Gastroesophageal sphincter (tissue), 4 donors: Measurements from ENCODE around the gene TMTC1. TPM values are rescaled to one million over a fixed set of nuclear protein-coding genes. Genes with fewer than 3 reads are reported as not detected.

Source experiments
- ATAC-seq: fragments of 150-250 bp; one replicate; pipeline ENCODE4 v1.9.1; 2016; ENCODE audit warnings: mild to moderate bottlenecking, moderate library complexity
- H3K27ac ChIP-seq, 4 donors: fragments of 200-600 bp; sonication (generic) in 3 of 4; 1 replicate in 3 of 4; 2 replicates in 1 of 4; pipeline ENCODE4 v1.5.1; 2016 to 2019
- H3K27me3 ChIP-seq: fragments of 200-600 bp; sonication (generic); one replicate; pipeline ENCODE4 v1.5.1; 2019
- H3K36me3 ChIP-seq, 2 donors: fragments of 200-600 bp; sonication (generic); one replicate each; pipeline ENCODE4 v1.5.1; 2019; ENCODE audit warnings: control low read depth in 1 of 2
- H3K4me1 ChIP-seq, 3 donors: fragments of 200-600 bp; sonication (generic); 1 replicate in 2 of 3; 2 replicates in 1 of 3; pipeline ENCODE4 v1.5.1; 2016 to 2019; ENCODE audit warnings: control low read depth in 2 of 3
- H3K4me3 ChIP-seq, 2 donors: fragments of 200-600 bp; sonication (generic); one replicate each; pipeline ENCODE4 v1.5.1; 2019; ENCODE audit warnings: mild to moderate bottlenecking in 1 of 2, moderate library complexity in 1 of 2
- H3K9me3 ChIP-seq, 3 donors: fragments of 200-600 bp; sonication (generic); one replicate each; pipeline ENCODE4 v1.5.1; 2017 to 2019; ENCODE audit warnings: control low read depth in 2 of 3
- EP300 ChIP-seq: sonication (generic); formaldehyde crosslinking; IDR thresholded peaks from one replicate; pipeline ENCODE4 v1.6.1; 2017; ENCODE audit warnings: antibody characterized with exemption, mild to moderate bottlenecking
- POLR2A ChIP-seq, 2 donors: fragments of 450-650 bp; IDR thresholded peaks; one replicate each; pipeline ENCODE4 v1.6.1; 2017; ENCODE audit warnings: antibody characterized with exemption in 2 of 2, mild to moderate bottlenecking in 2 of 2, moderate library complexity in 1 of 2
- POLR2AphosphoS5 ChIP-seq: sonication (generic); formaldehyde crosslinking; IDR thresholded peaks from one replicate; pipeline ENCODE4 v1.6.1; 2017; ENCODE audit warnings: antibody characterized with exemption
- WGBS, 2 donors: methylation state at CpG; one replicate each; pipeline ENCODE4 v1.1.5; 2018; ENCODE audit warnings: low coverage in 1 of 2; 5-methylcytosine and 5-hydroxymethylcytosine counted together
- total RNA-seq, 4 donors: library from RNA; depleted of rRNA; stranded (reverse); fragments of >200 nt; gene quantifications; one replicate each; pipeline ENCODE4 v1.1.0, GENCODE V29; 2016
- TF ChIP-seq, protein P1 (sequence below), 4 experiments: fragments of 200-600 bp in 2 of 4; fragments of 450-650 bp in 2 of 4; sonication (generic) in 1 of 4; IDR thresholded peaks; one replicate each; pipeline ENCODE4 v1.5.1; 2017 to 2019; ENCODE audit warnings: antibody characterized with exemption in 4 of 4, mild to moderate bottlenecking in 2 of 4, moderate library complexity in 2 of 4

Gene TMTC1
- total RNA-seq, 4 donors from 2014 or later, result 94.0 to 190 (median 117) TPM

DNA sequence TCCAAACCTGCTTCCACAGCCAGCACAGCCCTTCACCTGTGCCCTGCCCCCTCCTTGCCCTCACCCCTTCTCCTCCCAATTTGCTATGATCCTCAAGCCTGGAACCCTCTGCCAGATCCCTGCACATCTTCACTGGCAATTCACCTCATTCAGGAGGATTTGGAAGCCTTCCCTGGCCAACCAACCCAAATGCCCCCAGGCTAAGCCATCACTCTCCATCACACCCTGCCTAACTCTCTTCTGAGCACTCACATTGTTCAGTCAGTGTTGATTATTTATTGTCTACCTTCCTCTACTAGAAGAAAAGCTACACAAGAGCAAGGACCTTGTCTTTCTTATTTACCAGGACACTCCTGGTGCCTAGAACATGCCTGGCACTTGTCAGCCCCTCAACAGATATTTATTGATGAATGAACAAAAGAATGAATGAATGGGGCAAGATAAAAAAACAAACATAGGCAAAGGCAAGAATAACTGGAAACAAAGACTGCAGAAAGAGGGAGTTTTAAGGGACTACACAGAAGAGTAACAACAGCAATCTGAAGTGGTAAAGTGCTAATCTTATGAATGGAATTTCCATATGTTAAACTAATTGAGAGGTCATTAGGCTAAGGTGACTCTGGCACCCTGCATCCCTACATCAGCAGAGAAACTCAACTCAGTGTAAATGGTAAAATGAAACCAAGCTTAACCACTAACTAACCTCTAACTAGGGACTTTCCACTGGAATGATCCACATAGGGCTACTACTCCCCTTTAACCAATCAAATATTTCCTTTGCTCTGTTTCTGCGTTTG lies 33.4 kb downstream of the TMTC1 start:
- 70 to 75% methylated on average over 1 of the region's 1 CpG for WGBS, 2 donors
- H3K4me3 ChIP-seq, result no peak overlapping the region
- H3K9me3 ChIP-seq, result no peaks in the 10 kb centered on the region
- H3K27ac ChIP-seq, result no peak overlapping the region
- ATAC-seq, result no peak
- H3K36me3 ChIP-seq, result peaks cover 0 to 63% of the 10 kb centered on the region in 2 donors
- no peaks in the 10 kb centered on the region for H3K27me3 ChIP-seq
- no peak for TF ChIP-seq EP300
- TF ChIP-seq, protein P1, sequence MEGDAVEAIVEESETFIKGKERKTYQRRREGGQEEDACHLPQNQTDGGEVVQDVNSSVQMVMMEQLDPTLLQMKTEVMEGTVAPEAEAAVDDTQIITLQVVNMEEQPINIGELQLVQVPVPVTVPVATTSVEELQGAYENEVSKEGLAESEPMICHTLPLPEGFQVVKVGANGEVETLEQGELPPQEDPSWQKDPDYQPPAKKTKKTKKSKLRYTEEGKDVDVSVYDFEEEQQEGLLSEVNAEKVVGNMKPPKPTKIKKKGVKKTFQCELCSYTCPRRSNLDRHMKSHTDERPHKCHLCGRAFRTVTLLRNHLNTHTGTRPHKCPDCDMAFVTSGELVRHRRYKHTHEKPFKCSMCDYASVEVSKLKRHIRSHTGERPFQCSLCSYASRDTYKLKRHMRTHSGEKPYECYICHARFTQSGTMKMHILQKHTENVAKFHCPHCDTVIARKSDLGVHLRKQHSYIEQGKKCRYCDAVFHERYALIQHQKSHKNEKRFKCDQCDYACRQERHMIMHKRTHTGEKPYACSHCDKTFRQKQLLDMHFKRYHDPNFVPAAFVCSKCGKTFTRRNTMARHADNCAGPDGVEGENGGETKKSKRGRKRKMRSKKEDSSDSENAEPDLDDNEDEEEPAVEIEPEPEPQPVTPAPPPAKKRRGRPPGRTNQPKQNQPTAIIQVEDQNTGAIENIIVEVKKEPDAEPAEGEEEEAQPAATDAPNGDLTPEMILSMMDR (IDR thresholded peaks at IDR 0.05), result no peak
- H3K4me1 ChIP-seq, result no peaks in the 10 kb centered on the region

GRCh38 chr12:29744365-29744764 lies 39.4 kb downstream of the TMTC1 start:
- H3K9me3 ChIP-seq, result no peaks in the 10 kb centered on the region
- H3K4me3 ChIP-seq, result no peak overlapping the region
- peaks cover 3 to 17% (median 12%) of the 10 kb centered on the region in 3 donors for H3K4me1 ChIP-seq
- H3K36me3 ChIP-seq, result peaks cover 0 to 18% of the 10 kb centered on the region in 2 donors
- ATAC-seq, result no peak
- peak overlapping the region in 1 of 4 donors; percentile 21 for H3K27ac ChIP-seq
- WGBS, 2 donors, result 0 to 5% methylated on average over 1 of the region's 1 CpG
- no peak for TF ChIP-seq POLR2A (IDR thresholded peaks at IDR 0.05)
- TF ChIP-seq POLR2AphosphoS5, result no peak
- no peak for TF ChIP-seq EP300
- TF ChIP-seq, protein P1 (IDR thresholded peaks at IDR 0.05), result no peak
- no peaks in the 10 kb centered on the region for H3K27me3 ChIP-seq

GRCh38 chr12:29743801-29744200 lies 39.9 kb downstream of the TMTC1 start:
- Histone ChIP-seq H3K27me3 (no peaks in the 10 kb centered on the region), H3K4me1 (peaks cover 3 to 19% (median 12%) of the 10 kb centered on the region in 3 donors), H3K9me3 (no peaks in the 10 kb centered on the region), H3K4me3 (no peak overlapping the region), H3K36me3 (peaks cover 0 to 15% of the 10 kb centered on the region in 2 donors), H3K27ac (peak overlapping the region in 2 of 4 donors; percentile 21)
- no peak for ATAC-seq
- TF ChIP-seq, protein P1 (IDR thresholded peaks at IDR 0.05), result no peak
- TF ChIP-seq POLR2A (IDR thresholded peaks at IDR 0.05) (no peak), EP300 (no peak), POLR2AphosphoS5 (no peak)
- 76 to 78% methylated on average over 3 of the region's 3 CpGs for WGBS, 2 donors

DNA sequence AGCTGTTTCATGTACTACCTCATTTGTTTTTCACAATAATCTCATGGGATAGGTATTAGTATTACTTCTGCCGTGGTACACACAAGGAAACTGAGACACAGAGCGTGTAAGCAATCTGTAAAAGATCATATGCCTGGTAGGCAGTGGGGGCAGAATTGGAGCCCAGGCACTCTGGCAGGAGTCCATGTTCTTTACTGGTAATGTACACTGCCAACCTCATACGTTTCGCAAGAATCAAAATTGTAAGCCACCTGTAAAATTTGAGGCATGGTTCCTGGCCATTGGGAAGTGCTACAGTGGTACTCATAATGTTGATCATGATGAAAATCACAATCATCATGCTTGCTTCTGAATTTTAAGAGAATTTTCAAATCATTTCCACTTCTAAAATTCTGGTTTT lies 40.7 kb downstream of the TMTC1 start:
- H3K4me3 ChIP-seq, result no peak overlapping the region
- H3K4me1 ChIP-seq, result peaks cover 3 to 21% (median 17%) of the 10 kb centered on the region in 3 donors
- 92 to 96% methylated on average over 4 of the region's 4 CpGs for WGBS, 2 donors
- H3K36me3 ChIP-seq, result peaks cover 0 to 7% of the 10 kb centered on the region in 2 donors
- H3K27me3 ChIP-seq, result no peaks in the 10 kb centered on the region
- no peaks in the 10 kb centered on the region for H3K9me3 ChIP-seq
- no peak for ATAC-seq
- TF ChIP-seq EP300, result no peak
- no peak for TF ChIP-seq POLR2AphosphoS5
- peak overlapping the region in 1 of 4 donors; percentile 9 for H3K27ac ChIP-seq

- H3K4me1 ChIP-seq, result peaks cover 3 to 26% (median 17%) of the 10 kb centered on the region in 3 donors
- 91 to 100% methylated on average over 1 of the region's 1 CpG for WGBS, 2 donors
Observed at GRCh38 chr12:29742646-29743045, 41.1 kb downstream of the TMTC1 start.

More at GRCh38 chr12:29742646-29743045, 41.1 kb downstream of the TMTC1 start:
- H3K36me3 ChIP-seq, result peaks cover 0 to 6% of the 10 kb centered on the region in 2 donors
- no peaks in the 10 kb centered on the region for H3K27me3 ChIP-seq
- no peaks in the 10 kb centered on the region for H3K9me3 ChIP-seq
- no peak for ATAC-seq
- H3K27ac ChIP-seq, result peak overlapping the region in 2 of 4 donors; percentile 9 to 20
- TF ChIP-seq, protein P1 (IDR thresholded peaks at IDR 0.05), result no peak
- no peak for TF ChIP-seq POLR2A (IDR thresholded peaks at IDR 0.05)
- H3K4me3 ChIP-seq, result no peak overlapping the region
